NCI-H2081 treated with DMSO at 0.1 percent for 48 hours (cell line): ENCODE measurements around the gene FHAD1.

Experiments
- DNase-seq: peaks from one replicate; lab custom pipeline; 2025; lab: John Stamatoyannopoulos, UW

FHAD1 gene

DNA sequence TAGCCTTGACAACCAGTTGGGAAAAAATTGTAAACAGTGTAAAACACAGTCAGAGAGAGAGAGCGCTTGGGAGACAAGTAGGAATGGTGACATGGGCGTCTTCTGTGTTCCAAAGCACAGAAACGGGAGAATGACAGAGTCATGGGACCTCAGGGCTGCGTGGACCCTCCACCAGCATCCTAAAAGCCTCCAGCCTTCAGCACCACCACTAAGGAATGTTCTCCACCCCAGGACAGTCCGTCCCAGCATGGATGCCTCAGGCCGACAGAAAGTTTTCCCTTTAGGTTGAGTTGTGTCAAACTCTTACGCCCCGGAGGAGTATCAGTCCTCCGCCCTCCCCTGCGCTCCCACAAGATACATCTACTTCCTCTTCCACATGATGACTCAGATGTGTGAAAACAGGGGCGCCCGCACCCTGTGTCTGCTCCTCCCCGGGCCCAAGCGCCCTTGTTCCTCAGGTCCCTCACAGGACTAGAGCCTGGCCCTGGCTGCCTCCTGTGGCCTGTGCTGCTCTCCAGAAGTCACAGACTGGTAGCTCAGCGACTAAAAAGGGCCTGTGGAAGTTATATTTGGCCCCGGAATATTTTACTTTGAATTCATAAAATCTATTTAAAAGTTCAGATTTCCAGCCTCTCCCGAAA is 98.8 kb downstream of the FHAD1 start:
- DNase-seq, result no peak

DNA sequence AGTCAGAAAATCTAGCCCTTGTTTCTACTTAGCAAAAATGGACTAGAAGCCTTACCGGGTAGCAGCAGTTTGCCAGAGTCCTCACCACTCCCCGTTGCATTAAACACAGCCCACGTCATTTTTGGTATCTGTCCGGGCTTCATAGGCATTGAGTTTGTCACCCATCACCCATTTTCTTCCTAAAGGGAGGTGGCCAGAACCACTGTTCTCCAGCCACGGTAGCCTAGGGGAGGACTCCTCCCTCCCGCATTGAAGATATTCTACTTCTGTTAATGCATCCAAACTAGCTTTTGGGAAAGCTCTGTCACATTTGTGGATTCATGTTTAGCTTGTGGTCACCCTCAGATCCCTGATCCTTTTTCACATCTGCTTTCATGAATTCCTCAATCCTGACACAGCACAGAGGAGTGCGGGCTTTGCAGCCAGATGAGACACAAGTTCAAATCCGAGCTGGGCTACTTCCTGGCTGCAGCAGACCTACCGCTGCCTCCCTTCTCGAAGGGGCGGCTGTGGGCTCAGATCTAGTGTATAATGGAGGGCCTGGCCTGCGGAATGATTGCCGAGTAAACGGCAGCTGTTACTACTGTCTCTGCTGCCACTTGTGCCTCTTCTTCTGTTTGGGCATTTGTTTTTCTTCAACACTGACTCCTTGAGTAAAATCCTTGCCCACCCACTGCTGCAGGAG is 99.5 kb downstream of the FHAD1 start:
- no peak for DNase-seq

DNA sequence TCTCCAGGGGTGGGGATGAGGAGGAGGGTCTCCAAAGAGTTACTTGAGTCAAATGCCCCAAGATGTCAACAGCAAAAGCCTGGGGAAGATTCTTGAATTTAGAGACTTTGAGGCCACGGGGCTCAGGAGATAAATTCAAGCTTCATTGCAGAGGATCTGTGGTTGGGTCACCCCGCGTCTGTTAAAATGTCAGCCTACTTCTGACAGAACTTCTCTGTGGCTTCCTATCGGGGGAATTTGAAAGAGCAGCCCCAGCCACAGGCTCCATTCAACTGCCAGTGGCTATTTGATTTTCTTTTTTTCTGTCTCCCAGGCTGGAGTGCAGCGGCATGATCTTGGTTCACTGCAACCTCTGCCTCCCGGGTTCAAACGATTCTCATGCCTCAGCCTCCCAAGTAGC is 100.2 kb downstream of the FHAD1 start:
- no peak for DNase-seq

DNA sequence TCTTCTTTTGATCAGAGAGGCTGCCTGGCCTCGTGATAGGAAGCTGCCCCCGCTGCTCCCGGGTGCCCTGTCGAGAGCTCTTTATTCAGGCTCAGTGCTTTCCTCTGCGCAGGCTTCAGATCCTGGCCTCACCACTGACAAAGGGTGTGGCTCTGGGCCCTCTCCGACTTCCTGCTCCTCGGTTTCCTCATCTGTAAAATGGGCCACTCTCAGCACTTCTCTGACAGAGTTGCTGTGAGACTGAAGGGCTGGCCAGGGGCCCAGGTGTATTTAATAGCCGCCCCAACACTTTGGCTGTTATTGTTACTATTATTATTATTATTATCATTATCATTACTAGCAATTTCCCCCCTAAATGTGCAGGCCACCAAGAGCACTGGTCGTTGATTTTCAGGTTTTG is 101.6 kb downstream of the FHAD1 start:
- no peak for DNase-seq

DNA sequence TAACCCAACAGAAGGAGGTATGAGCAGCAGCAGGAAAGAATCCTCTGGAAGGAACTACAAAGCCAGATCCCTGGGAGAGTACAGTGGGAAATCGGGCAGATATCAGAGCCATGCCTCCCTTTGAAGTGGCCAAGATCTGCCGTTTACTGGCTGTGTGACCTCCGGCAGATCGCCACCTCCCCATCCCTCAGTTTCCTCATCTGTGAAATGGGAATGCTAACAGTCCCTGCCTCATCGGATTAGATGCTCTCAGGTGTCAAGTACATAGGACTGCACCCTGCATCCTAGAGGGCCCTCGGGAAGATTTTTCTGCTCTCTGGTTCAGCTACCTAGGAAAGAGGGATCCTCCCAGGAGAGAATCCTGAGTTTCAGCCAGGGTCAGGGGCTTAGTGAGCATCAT is 102.1 kb downstream of the FHAD1 start:
- DNase-seq, result no peak

DNA sequence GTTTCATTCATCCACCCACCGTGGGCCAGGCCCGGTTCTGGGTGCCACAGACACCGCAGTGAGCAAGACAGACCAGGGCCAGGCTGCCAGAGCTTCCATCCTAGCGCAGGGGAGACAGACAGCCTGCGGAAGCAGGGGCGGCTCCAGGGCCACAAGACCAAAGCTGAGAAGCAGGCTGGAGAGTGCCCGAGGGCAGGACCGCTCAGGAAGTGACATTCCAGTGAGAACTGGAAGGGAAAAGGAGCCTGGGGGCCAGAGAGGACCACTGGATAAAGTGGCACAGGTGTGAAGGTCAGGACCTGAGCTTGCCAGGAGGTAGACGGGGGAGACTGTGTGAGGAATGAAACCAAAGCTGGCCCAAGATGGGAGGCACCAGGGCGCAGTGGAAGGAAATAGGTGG is 103.1 kb downstream of the FHAD1 start:
- no peak for DNase-seq

DNA sequence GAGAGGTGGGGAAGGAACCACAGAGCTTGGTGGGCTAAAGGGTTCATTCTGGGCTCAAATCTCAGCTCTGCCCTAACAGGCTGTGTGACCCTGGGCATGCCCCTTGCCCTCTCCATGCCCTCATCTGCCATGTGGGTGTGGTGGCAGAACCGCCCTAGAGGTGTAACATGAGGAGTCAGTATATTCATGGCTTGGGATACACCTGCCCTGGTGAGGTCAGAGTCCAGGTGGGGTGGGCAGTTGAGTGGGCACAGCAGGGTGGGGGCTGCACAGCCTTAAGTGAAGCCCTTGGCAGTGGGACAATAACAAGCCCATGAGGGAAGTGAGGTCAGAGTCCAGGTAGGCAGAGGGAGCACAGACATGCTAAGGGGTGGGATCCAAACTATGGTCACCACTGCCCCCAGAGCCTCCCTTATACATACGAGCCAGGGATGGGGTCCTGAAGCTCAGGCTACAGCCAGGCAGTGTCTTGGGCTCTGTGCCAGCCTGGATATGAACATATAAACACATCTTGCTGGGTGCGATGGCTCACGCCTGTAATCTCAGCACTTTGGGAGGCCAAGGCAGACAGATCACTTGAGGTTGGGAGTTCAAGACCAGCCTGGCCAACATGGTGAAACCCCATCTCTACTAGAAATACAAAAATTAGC is 103.7 kb downstream of the FHAD1 start:
- no peak for DNase-seq

DNA sequence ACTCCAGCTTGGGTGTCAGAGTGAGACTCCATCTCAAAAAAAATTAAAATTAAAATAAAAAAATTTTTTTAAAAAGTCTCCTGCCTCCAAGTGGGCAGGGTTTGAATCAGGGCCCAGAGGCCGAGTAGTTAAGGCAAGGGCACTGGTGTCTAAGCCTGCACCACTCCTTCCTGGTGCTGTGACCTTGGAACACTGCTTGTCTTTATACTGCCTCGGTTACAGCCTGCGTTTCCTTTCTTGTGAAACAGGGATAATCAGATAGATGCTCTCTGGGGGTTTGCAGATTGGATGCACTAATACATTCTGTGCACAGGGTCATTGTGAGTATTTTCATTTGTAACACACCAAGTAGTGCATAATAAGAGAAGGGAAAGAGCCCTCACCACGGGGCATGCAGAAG is 104.3 kb downstream of the FHAD1 start:
- DNase-seq, result no peak

DNA sequence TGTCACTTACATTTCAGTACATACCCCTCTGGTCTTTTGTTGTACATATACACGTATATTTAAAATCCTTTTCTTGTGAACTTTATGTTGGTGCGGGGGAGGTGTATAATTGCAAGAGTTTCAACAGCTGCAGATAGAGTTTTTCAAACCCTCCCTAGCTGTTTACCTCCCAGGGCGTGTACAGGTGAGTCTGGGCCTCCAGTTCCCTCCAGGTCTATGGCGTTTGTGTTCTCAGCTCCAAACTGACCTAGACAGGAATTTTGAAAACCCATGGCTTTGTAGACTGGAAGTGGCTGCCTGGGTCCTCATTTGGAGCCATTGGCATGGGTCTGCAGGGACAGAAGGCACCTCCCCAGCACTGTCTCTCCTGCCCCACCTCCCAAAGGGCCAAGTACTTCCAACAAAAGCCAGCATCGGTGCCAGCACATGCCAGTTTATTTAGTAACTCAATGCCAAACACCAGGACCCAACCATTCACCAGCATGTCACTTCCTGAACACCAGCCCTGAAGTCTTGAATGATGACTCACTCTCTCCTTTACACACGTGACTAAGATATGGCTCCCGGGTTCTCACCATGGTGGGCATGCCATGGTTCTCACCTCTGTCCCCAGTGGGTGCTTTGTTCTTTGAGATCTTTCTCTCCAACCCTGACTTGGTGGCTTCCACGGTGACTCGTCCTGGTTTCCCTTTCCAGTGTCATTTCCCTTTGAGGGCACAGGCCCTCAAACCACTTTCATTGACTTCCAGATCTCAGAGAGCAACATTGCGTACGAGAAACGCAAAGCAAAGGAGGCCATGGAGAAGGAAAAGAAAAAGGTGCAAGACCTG is 105.3 kb downstream of the FHAD1 start:
- no peak for DNase-seq

DNA sequence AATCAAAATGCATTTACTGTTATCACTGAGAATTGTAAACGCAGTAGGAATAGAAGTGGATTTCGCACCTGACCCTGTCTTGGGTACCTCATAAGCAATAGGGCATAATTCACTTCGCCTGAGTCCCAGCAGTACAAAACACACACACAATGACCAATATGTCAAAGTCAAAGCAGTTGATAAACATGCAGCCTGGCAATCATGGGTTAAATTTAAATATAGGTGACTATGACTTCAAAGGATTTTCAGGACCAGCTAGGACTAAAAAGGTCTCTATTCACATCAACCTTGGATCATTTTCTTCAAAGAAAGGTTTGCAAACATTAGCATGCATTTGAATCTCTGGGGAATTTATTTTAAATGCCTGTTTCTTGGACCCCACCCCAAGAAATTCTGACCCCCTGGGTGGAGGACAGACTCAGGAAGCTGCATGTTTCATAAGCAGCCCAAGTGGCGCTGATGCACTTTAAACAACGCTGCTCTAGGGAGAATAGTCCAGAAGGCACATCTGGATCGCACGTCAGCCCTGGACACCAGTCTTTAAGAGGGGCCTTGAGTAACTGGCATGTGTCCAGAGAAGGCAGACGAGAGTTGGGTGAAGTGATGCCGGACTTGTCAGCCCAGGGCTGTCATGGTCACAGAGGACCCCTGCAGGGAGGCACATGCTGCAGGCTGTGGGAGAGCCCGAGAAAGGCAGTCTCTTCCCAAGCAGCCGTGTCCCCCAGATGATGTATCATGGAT is 107.0 kb downstream of the FHAD1 start:
- DNase-seq, result no peak

DNA sequence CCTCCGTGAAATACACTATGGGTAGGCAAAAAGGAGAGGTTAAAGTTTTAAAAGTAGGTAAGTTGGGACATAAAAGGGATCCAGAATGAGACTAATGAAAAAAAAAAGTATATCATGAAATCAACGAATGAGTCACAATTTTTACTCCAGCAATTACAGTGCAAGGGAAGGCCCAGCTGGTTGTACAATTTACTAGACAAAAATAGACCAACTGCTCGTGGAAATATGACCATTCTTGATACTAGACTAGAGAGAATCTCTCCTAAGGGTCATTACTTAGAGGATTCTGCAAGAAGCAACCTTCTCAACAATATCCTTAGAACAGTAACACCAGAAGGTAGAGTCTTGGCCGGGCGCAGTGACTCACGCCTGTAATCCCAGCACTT is 107.5 kb downstream of the FHAD1 start:
- DNase-seq, result no peak

DNA sequence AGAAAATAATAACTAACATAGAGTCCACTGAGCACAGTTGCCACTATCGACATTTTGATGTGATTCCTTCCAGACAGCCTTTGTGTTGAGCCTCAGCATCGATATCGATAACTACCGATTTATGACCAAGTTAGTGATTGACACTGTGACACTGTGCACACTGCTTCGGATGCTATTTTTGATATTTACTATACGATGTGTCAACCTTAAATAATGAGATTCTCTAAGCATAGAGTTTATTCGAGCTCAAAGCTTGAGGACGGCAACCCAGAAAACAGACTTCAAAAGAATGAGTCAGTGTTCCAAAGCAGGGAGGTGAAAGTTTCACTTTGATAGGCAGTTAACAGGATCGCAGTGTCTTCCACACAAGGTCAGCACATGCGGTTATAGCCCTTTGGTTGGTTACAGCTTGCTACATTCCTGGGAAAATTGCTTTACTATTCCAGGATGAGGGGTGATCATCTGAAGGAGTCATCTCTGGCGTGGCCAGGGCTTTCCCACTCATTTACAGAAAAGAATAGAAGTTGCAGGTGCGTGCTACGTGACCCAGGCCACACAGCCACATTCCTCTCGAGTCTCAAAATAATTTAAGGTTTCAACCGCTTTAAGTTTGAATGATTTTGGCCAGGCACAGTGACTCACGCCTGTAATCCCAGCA is 109.1 kb downstream of the FHAD1 start:
- no peak for DNase-seq

DNA sequence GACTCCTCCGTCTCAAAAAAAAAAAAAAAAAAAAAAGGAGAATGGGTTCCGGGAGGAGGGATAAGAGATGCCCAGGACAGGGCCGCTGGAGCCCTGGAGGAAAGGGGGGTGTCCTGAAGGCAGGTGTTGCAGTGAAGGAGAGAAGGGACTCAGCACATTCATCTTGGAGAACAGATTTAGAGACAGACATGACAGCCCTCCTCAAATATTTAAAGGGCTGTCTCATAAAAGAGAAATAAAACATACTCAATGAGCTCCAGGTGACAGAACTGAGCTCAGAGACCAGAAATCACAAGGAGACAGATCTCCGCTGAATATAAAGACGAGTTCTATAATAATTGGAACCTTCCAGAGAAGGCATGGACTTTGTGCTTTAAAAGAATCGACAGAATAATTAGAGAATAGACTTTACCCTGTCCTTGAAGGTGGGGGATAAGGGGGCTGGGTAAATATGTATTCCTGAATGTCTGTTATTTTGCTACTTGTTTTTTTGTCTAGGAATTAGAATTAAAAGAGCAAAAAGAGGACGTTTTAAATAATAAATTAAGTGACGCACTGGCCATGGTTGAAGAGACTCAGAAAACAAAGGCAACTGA is 110.7 kb downstream of the FHAD1 start:
- no peak for DNase-seq

DNA sequence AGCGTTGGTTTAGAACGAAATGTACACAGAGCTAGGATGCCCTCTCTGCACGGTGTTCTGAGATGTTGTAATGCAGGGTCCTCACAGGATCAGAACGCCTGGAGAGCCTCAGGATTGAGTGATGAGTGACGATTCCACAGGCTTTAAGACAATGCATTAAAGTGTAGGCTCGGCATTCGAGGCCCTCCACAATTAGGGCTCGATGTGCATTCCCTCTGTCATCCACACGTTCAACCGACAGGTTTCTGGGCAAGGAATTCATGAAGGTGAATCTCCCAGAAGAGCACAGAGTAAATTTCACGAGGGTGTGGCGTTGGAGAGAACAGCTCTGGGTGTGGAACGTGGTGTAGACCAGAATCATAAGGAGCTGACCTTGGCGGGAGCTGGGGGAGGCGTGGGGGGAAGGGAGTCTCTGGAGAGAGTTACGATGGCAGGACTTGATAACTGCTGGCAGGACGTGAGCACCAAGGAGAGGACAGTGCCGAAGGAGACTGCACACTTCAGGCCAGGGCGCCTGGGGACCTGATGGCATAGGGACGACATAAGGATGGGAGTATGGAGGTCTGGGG is 111.6 kb downstream of the FHAD1 start:
- DNase-seq, result no peak

DNA sequence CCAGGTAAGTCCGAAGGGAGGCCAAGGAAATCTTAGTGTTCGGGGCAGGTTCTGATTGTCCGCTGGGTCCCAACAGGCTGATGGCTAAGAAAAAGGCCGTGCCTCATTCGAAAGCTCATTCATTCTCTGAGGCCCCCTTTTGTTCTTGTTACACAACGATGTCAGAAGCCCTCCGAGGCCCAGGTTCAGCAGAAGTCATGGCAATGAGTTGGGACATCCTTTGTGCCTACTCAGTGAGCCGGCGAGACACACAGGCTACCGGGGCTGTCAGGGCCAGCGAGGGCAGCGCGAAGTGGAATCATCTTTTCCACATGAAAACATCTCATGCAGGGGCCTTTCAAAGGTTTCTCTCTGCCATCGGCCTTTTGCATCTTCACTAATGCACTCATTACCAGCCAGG is 113.7 kb downstream of the FHAD1 start:
- DNase-seq, result no peak

DNA sequence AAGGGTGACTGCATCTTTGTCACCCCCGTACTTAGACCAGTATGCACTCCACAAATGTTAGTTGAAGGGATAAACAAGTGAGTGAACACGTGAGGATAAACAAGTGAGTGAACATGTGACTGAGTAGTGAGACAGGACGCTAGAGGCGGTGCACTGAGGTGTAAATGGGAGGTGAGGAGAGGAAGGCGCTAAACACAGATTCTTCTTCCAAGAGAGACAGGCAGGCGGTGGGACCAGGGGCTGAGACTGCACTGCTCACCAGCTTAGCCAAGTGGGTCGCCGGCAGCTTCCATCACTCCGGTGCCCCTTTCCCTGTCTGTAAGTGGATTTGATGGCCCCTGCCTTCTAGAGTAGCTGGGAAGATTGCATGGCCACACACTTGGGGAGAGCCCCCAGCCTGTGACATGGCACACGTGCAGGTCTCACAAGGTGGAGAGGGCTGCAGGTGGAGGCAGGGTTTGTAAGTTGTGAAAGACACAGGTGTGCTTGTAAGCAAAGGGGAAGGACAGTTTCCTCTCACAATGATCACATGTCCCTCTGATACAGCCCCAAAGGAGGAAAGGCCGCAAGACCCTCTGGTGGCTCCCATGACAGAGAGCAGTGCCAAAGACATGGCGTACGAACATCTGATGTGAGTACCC is 115.2 kb downstream of the FHAD1 start:
- no peak for DNase-seq

DNA sequence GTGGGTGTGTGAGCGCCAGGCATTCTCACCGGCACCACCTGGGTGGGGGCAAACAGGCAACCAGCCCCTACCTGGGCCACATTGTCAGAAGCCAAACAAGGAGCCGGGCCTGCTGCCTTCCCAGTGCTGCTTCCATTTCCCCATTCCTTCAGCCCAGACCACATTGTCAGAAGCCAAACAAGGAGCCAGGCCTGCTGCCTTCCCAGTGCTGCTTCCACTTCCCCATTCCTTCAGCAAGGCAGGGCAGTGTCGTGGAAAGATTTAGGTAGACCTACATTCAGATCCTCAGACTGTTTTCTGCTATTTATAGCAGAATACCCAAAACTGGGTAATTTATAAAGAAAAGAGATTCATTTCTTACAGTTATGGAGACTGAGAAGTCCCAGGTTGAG is 115.7 kb downstream of the FHAD1 start:
- no peak for DNase-seq

DNA sequence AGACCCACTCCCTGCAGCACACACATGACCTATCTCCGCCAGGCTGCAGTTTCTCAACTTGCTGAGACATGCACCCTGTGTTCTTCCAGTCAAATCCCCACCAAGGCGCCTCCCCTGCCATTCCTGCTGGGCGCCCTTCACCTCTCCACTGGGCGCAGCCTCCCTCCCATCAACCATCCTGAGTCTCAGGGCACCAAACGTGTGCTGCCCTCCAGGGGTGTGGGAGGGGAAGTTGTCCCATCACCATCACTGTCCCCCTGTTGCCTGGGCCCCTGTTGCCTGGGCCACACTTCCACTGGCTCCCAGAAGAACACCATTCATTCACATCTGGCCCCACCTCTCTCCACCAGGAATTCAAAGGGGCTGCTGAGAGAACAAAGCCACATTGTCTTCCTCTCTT is 117.7 kb downstream of the FHAD1 start:
- no peak for DNase-seq

DNA sequence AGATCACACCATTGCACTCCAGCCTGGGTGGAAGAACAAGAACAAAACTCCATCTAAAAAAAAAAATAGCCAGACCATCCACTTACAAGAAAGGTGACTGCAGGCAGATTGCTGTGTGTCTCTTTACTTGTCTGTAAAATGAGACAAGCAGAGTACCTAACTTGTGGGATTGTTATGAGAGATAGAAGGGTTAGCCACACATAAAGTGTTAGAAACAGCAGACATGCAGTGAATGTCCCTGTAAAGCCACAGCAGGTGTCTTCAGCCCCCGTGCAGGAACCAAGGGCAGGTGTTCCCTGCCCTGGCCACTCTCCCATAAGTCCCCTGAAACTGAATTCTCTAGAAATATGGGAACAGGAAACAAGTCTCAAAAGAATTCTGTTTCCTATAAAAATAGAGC is 121.9 kb downstream of the FHAD1 start:
- DNase-seq, result no peak

DNA sequence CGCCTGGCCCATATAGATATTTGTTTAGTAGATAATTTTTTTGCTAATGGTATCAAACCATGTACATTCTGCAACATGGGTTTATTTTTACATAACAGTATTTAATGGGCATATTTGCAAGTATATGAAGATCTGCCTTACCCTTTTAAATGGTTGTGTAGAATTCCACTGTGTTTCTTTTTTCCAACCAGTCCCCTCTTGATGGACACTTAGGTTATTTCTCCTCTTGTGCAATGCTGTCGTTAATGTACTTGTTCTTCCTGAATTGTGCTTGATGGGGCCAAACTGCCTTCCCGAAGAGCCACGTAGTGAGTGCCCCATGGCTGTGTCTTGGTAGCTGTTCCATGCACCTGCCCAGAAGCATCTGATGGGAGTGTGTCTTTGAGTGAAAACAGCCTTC is 123.2 kb downstream of the FHAD1 start:
- DNase-seq, result no peak
